HepG2 (cell line): ENCODE measurements around the gene NAA38. TPM values are rescaled to one million over a fixed set of nuclear protein-coding genes. Genes with fewer than 3 reads are reported as not detected.
A peak's percentile ranks its signal among the peaks of the same experiment; 100 is the strongest.

ENCODE experiments used
- FIP1L1 ChIP-seq: fragments of 200-400 bp; formaldehyde crosslinking; IDR thresholded peaks from 2 replicates; pipeline ENCODE4 v1.6.1; 2018; ENCODE audit warnings: low read depth, mild to moderate bottlenecking, low read length, moderate library complexity, borderline replicate concordance; ENCODE audit not compliant: insufficient read depth
- MAFF ChIP-seq: IDR thresholded peaks from 2 replicates; pipeline ENCODE4 v1.6.1; 2011; ENCODE audit warnings: low read depth, low read length, improper control_type of control experiment
- MXI1 ChIP-seq: IDR thresholded peaks from 3 replicates; pipeline ENCODE4 v1.6.1; 2012; ENCODE audit warnings: low read depth, low read length, inconsistent platforms, borderline replicate concordance
- YY1 ChIP-seq: IDR thresholded peaks from 2 replicates; pipeline ENCODE4 v1.6.1; 2011; ENCODE audit warnings: low read length, low read depth, moderate library complexity, mild to moderate bottlenecking; ENCODE audit not compliant: insufficient read depth, insufficient replicate concordance
- ZBTB21 ChIP-seq: sonication (generic); formaldehyde crosslinking; IDR thresholded peaks from 2 replicates; pipeline ENCODE4 v1.4.0; 2020; ENCODE audit warnings: missing genetic modification reagents
- ZNF33B ChIP-seq: sonication (generic); formaldehyde crosslinking; IDR thresholded peaks from 2 replicates; pipeline ENCODE4 v1.5.1; 2020; ENCODE audit warnings: mild to moderate bottlenecking, missing genetic modification reagents
- ZNF451 ChIP-seq: sonication (generic); formaldehyde crosslinking; IDR thresholded peaks from 2 replicates; pipeline ENCODE4 v1.5.0; 2020; ENCODE audit warnings: mild to moderate bottlenecking, missing genetic modification reagents
- ZNF891 ChIP-seq: sonication (generic); formaldehyde crosslinking; IDR thresholded peaks from 2 replicates; pipeline ENCODE4 v1.5.0; 2020; ENCODE audit warnings: mild to moderate bottlenecking, missing genetic modification reagents
- polyA plus RNA-seq, 8 experiments: library from polyadenylated mRNA; depleted of rRNA in 3 of 8; stranded (reverse) in 7 of 8; unstranded in 1 of 8; fragments of >200 nt; fragmentation: Illumina TruSeq in 4 of 8; extraction: Trizol in 4 of 8; gene quantifications; 2 replicates each; pipeline versions ENCODE4 v1.2.1 to v1.2.3, GENCODE V29; 2011 to 2016; ENCODE audit warnings: low read depth in 4 of 8, missing spikeins in 1 of 8, mixed read lengths in 1 of 8; ENCODE audit not compliant: insufficient read depth in 1 of 8
- total RNA-seq, 5 experiments: library from RNA; depleted of rRNA; stranded (reverse); fragments of >200 nt; fragmentation: Illumina TruSeq; extraction: Trizol; gene quantifications; 2 replicates each; pipeline ENCODE4 v1.2.3, GENCODE V29; 2016; ENCODE audit warnings: low read depth in 1 of 5
- TF ChIP-seq, protein P1 (sequence below): sonication (generic); formaldehyde crosslinking; IDR thresholded peaks from 2 replicates; pipeline ENCODE4 v1.4.0; 2020; ENCODE audit warnings: missing genetic modification reagents, borderline replicate concordance
- TF ChIP-seq, protein P2 (sequence below): sonication (generic); formaldehyde crosslinking; IDR thresholded peaks from 2 replicates; pipeline ENCODE4 v1.9.0; 2021; ENCODE audit warnings: missing genetic modification reagents, borderline replicate concordance
- TF ChIP-seq, protein P3 (sequence below): sonication (generic); formaldehyde crosslinking; IDR thresholded peaks from 2 replicates; pipeline ENCODE4 v1.8.0; 2022; ENCODE audit warnings: mild to moderate bottlenecking, missing genetic modification reagents, moderate library complexity
- TF ChIP-seq, protein P4 (sequence below): sonication (generic); formaldehyde crosslinking; IDR thresholded peaks from 2 replicates; pipeline ENCODE4 v1.8.0; 2022; ENCODE audit warnings: missing genetic modification reagents, mild to moderate bottlenecking, borderline replicate concordance
- TF ChIP-seq, protein P5 (sequence below): sonication (generic); formaldehyde crosslinking; IDR thresholded peaks from 2 replicates; pipeline ENCODE4 v1.4.0; 2020; ENCODE audit warnings: missing genetic modification reagents

The NAA38 gene
- total and polyA plus RNA-seq, 2 of the 13 experiments (the other 11 are each of a cell fraction or from before 2014, with no cell fraction given), result 46.9 to 91.6 TPM

DNA sequence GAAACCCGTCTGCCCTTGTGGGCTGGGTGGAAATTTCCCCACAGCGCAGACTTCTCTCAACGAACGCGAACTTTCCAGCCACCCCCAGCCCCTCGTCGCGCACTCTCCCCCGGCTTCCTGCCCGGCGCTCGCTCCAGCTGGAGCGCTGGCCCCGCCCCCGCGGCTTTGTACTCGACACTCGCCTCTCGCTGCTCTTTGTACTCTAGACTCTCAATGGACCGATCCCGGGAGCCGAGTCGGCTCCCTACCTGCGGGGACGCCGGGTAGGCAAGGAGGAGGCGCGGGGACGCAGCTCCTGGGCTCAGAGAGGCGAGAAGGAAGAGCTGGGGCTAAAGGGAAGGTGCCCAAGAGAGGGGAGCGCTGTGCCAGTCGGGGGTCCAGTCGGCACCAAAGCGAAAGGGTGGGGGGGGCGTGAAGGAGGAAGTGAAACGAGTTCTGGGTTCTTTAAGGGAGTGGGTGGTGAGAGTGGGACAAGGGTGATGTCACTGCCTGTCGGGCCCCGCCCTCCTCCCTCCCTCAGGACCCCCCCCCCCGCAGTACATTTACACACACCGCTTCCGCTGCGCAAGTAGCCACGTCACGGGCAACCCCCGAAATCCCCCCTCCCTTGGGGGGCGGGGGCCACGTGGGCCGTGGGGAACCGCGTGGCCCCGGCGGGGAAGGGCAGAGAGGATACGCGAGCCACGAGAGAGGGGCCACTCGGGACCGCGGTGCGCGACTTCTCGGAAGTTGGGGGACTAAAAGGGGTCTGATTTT, 13.6 kb downstream of the NAA38 start (continued):
- TF ChIP-seq, protein P1, sequence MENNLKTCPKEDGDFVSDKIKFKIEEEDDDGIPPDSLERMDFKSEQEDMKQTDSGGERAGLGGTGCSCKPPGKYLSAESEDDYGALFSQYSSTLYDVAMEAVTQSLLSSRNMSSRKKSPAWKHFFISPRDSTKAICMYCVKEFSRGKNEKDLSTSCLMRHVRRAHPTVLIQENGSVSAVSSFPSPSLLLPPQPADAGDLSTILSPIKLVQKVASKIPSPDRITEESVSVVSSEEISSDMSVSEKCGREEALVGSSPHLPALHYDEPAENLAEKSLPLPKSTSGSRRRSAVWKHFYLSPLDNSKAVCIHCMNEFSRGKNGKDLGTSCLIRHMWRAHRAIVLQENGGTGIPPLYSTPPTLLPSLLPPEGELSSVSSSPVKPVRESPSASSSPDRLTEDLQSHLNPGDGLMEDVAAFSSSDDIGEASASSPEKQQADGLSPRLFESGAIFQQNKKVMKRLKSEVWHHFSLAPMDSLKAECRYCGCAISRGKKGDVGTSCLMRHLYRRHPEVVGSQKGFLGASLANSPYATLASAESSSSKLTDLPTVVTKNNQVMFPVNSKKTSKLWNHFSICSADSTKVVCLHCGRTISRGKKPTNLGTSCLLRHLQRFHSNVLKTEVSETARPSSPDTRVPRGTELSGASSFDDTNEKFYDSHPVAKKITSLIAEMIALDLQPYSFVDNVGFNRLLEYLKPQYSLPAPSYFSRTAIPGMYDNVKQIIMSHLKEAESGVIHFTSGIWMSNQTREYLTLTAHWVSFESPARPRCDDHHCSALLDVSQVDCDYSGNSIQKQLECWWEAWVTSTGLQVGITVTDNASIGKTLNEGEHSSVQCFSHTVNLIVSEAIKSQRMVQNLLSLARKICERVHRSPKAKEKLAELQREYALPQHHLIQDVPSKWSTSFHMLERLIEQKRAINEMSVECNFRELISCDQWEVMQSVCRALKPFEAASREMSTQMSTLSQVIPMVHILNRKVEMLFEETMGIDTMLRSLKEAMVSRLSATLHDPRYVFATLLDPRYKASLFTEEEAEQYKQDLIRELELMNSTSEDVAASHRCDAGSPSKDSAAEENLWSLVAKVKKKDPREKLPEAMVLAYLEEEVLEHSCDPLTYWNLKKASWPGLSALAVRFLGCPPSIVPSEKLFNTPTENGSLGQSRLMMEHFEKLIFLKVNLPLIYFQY (CRISPR knock-in tag), result no peak
- TF ChIP-seq ZBTB21 (CRISPR knock-in tag) (peak; percentile 84), ZNF451 (CRISPR knock-in tag) (no peak), MAFF (no peak), ZNF891 (CRISPR knock-in tag) (no peak), ZNF33B (CRISPR knock-in tag) (0 out of 2 replicates have a peak, but pooled peaks have one; percentile 48), FIP1L1 (no peak), YY1 (no peak), MXI1 (peak; percentile 47; the same call in 2 of the 3 replicates)
- TF ChIP-seq, protein P2, sequence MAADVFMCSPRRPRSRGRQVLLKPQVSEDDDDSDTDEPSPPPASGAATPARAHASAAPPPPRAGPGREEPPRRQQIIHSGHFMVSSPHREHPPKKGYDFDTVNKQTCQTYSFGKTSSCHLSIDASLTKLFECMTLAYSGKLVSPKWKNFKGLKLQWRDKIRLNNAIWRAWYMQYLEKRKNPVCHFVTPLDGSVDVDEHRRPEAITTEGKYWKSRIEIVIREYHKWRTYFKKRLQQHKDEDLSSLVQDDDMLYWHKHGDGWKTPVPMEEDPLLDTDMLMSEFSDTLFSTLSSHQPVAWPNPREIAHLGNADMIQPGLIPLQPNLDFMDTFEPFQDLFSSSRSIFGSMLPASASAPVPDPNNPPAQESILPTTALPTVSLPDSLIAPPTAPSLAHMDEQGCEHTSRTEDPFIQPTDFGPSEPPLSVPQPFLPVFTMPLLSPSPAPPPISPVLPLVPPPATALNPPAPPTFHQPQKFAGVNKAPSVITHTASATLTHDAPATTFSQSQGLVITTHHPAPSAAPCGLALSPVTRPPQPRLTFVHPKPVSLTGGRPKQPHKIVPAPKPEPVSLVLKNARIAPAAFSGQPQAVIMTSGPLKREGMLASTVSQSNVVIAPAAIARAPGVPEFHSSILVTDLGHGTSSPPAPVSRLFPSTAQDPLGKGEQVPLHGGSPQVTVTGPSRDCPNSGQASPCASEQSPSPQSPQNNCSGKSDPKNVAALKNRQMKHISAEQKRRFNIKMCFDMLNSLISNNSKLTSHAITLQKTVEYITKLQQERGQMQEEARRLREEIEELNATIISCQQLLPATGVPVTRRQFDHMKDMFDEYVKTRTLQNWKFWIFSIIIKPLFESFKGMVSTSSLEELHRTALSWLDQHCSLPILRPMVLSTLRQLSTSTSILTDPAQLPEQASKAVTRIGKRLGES (CRISPR knock-in tag), result no peak
- TF ChIP-seq, protein P3, sequence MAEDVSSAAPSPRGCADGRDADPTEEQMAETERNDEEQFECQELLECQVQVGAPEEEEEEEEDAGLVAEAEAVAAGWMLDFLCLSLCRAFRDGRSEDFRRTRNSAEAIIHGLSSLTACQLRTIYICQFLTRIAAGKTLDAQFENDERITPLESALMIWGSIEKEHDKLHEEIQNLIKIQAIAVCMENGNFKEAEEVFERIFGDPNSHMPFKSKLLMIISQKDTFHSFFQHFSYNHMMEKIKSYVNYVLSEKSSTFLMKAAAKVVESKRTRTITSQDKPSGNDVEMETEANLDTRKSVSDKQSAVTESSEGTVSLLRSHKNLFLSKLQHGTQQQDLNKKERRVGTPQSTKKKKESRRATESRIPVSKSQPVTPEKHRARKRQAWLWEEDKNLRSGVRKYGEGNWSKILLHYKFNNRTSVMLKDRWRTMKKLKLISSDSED, result 0 out of 2 replicates have a peak, but pooled peaks have one; percentile 27
- TF ChIP-seq, protein P4, sequence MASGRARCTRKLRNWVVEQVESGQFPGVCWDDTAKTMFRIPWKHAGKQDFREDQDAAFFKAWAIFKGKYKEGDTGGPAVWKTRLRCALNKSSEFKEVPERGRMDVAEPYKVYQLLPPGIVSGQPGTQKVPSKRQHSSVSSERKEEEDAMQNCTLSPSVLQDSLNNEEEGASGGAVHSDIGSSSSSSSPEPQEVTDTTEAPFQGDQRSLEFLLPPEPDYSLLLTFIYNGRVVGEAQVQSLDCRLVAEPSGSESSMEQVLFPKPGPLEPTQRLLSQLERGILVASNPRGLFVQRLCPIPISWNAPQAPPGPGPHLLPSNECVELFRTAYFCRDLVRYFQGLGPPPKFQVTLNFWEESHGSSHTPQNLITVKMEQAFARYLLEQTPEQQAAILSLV (CRISPR knock-in tag), result no peak; the same call in 1 of the 2 replicates
- TF ChIP-seq, protein P5, sequence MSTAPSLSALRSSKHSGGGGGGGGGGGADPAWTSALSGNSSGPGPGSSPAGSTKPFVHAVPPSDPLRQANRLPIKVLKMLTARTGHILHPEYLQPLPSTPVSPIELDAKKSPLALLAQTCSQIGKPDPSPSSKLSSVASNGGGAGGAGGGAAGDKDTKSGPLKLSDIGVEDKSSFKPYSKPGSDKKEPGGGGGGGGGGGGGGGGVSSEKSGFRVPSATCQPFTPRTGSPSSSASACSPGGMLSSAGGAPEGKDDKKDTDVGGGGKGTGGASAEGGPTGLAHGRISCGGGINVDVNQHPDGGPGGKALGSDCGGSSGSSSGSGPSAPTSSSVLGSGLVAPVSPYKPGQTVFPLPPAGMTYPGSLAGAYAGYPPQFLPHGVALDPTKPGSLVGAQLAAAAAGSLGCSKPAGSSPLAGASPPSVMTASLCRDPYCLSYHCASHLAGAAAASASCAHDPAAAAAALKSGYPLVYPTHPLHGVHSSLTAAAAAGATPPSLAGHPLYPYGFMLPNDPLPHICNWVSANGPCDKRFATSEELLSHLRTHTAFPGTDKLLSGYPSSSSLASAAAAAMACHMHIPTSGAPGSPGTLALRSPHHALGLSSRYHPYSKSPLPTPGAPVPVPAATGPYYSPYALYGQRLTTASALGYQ (CRISPR knock-in tag), result no peak
